ENCODE results near the gene TRNAU1AP.

- no peak for TF ChIP-seq POLR2AphosphoS5 (IDR thresholded peaks at IDR 0.05; ENCODE audit: borderline replicate concordance, low read depth, low read length)
- no peak for TF ChIP-seq EZH2 (IDR thresholded peaks at IDR 0.05)
- TF ChIP-seq FOXP2 (optimal IDR thresholded peaks at IDR 0.05; ENCODE audit: control extremely low read depth, extremely low read length, insufficient read depth), result no peak
Observed at GRCh38 chr1:28560886-28561285, 8.0 kb downstream of the TRNAU1AP start.

Measured in SK-N-MC (cell line).